ENCODE measurements around the gene EPS8L3.
A peak's percentile ranks its signal among the peaks of the same experiment; 100 is the strongest.
"Not testable (repeated sequence)": the region's sequence is repeated elsewhere in the genome, so short reads cannot be mapped to it uniquely, and the experiment has no call there.

Gene EPS8L3

DNA sequence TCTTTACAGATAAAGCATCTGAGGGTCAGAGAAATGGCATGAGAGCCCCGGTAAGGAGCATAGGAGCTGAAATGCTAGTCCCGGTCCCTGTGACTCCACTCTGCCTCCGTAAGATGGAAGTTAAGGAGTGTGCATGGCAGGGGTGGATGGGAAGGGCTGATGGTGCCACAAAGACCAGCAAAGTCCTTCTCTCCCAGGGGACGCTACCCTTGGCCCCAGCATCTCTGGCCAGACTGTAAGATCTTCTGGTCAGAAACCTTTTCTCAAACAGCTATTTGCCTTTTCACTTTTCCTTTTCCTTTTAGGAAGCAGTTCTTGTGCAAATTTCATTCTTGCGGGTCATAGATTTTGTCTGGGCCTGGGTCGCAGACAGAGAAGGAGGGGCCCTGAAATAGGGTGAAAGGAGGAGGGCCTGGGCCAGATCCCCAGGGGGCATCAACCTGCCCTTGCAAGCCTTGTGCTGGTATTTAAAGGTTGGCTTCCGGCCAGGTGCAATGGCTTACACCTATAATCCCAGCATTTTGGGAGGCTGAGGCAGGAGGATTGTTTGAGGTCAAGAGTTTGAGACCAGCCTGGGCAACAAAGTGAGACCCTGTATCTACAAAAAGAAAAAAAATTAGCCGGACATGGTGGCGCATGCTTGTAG lies 14.4 kb upstream of the EPS8L3 start:
- no peak for DNase-seq

DNA sequence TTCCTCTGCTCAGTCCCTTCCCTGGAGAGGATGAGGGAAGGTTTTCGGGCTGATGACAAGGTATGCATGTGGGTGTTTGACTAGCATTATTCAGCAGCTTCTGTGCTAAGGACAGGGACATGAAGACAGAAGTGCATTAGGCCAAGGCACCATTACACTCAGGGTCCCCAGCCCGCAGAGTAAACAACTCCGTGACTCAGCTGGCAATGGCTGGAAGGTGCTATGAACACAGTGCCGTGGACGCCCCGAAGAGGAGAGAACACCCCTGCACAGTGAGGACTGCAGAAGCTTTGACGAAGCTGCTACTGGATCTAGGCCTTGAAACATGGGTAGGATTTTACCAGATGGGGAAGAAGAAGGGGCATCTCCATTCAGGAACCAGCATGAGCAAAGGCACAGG lies 13.7 kb upstream of the EPS8L3 start:
- DNase-seq = no peak

DNA sequence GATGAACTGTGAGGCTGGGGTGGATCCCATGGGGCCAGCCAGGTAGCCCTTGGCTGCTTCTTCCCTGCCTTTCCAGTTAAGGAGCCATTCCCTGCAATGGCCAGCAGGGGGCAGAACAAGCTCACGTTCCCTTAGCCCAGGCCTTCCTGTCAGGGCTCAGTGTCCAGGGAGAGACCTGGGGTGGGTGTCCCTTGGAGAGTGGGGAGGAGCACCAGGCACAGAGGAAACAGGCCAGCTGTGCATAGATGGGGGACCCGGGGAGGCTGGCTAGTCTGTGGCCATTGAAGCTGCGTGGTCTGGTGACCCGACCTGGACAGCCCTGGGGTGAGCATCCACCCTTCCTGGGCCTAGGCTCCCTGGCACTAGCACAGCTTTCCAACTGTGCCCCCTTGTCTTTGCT lies 13.2 kb upstream of the EPS8L3 start:
- peak; percentile 83 for DNase-seq

DNA sequence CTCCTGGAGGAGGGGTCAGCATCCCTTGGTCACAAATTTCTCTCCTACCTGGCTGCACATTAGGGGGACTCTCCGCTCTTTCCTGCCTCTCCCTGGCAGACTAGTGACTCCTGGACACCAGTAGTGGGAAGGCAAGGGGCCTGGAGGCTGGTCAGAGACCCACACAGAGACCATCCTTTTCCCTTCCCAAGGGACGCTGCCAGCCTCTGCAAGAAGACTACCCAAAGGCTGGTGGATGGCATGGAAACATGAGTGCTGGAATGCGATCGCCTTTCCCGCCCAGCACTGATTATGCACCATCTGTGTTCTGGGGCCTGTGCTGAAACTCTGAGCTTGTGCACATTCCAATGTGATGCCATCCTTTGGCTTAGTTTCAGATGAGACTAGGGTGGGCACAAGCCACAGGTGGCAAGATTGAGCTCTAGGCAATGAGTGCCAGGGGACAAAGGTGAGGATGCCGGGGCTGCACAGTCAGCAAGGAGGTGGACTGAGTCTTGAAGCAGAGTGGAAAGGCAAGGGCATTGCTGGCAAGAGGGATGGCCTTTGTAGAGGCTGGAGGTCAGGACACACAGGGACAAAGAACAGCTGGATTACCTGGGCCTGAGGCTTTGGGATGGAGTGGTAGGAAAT lies 12.6 kb upstream of the EPS8L3 start:
- no peak for DNase-seq

DNA sequence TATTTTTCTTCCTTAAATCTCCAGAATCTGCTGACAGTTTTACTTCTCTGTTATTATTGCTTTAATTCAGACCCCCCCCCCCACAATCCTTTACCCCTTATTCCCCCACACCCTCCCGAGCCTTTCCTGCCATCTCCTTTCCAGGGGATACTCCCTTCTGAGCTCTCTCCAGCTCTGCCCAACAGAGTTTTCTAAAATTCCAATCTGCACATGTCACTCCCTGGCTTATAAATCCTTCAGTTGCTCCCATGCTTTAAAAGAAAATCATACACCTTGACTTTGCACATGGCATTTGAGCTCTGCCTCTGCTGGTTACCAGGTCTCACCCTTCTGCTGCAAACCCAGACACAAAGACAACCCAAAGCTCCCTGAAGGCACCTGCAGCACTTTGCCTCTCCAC lies 11.7 kb upstream of the EPS8L3 start:
- no peak for DNase-seq

DNA sequence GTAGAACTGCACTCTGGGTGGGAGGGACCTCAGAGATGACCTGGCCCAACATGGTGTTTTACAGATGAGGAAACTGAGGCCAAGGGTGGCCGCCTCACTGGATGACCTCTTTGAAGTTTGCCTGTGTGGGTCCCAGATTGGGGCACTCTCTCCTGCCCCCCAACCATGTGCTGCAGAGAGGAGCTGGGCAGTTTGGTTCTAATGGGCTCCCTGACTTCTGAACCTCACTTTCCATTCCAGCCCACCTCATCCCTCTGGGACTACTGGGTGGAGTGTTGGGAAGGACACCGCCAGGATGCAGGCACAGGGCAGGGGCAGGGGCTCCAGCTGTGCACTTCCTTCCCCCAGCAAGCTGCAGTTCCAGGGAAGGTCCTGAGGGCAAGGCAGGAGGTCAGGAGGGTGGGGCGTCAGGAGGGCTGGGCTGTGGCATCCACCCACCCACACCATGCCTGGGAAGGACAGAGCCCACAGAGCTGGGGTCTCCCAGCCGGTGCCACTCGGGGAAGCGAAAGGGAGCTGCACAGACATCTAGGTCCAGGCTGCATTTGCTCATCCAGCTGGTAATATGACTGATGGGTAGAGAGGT lies 10.3 kb upstream of the EPS8L3 start:
- DNase-seq = no peak

DNA sequence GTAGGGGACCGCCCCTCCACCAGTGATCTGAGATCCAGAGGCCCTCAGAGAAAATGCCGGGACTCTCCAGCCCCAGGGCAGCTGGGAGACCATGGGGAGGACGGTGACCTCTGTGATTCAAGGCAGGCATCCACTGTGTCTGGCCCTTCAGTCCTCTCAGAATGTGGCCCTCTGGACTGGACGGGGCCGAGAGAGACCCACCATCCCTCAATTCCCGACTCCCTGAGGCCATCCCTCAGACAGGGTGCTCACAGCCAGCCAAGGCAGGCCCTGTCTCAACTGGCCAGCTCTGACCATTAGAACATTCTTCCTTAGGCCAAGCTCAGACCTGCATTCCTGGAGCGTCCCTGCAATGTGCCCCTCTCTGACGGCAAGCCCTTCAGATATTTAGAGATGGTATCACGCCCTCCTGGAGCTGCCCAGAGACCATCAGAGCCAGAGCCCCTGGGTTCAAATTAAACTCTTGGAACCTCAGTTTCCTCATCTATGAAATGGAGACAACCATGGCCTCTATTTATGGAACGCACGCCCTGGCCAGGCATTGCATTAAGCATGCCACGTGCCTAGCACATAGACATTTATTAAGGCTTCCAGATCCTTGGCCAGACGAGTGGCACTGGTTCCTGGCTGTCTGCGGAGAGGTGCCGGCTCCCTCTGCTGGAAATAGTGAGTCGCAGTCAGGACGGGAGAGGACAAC lies 9.6 kb upstream of the EPS8L3 start:
- DNase-seq = peak; percentile 86

DNA sequence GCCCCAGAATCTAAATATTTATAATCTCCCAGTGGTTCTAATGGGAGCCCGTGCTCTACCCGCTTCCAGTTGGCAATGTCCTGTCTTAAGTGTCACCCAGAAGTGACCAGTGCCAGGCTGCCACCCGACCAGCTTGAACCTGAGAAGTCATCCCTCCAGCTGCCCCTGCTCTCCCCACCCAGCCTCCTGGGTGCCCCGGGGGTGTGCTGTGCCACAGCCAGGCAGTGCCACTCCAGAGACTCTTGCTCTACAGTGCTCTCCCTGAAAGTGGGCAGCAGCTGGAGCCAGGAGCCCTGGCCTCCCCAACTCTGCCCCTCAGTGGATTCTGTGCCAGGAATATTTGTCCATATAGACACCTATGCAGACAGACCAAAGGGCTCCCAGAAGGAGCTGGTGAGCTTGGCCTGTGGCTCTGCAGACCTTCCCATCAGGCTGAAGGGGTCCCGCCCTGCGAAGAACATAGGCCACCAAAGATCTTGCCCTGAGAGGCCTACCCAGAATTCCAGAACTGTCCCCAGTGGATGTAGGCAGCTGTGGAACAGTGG lies 9.0 kb upstream of the EPS8L3 start:
- no peak for DNase-seq

DNA sequence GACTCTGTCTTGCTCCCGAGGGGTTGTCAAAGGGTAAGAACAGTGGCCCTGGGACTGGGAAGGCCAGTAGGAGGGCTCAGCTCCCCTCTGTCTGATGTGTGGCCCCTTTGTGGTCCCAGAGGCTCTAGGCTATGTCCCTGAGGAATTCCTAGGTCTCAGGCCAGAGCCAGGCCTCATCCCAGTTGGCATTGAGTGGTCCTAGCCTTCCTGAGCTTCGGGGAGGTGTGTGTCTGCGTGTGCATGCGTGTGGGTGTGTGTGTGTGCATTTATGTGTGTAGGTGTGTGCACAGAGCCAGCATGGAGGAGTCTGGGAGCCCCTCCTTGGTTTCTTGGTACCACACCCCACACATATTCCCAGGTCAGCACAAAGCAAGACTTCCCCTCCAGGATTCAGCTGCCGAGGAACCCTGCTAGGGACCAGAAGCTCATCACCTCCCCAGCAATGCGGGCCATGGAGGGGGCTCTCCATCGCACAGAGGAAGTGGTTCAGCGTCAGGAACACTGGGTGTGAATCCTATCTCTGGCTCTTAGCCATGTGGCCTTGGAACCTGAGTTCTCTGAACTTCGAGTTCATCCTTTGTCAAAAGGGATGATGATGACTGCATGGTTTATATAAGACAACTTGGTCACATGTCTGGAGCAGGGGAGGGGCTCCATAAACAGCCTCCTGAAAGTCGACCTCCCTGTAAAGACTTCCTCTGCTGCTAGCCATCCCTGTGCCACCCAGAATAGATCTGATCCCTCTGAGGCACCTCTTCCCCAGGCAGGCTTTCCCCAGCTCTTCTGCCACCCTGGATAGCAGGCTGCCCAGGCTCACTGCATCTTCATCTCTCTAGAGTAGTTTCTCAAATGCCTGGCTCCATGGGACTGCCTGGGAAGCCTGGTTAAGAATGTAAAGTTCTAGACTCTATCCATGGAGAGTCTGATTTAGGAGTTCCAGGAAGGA lies 8.3 kb upstream of the EPS8L3 start:
- DNase-seq = no peak

DNA sequence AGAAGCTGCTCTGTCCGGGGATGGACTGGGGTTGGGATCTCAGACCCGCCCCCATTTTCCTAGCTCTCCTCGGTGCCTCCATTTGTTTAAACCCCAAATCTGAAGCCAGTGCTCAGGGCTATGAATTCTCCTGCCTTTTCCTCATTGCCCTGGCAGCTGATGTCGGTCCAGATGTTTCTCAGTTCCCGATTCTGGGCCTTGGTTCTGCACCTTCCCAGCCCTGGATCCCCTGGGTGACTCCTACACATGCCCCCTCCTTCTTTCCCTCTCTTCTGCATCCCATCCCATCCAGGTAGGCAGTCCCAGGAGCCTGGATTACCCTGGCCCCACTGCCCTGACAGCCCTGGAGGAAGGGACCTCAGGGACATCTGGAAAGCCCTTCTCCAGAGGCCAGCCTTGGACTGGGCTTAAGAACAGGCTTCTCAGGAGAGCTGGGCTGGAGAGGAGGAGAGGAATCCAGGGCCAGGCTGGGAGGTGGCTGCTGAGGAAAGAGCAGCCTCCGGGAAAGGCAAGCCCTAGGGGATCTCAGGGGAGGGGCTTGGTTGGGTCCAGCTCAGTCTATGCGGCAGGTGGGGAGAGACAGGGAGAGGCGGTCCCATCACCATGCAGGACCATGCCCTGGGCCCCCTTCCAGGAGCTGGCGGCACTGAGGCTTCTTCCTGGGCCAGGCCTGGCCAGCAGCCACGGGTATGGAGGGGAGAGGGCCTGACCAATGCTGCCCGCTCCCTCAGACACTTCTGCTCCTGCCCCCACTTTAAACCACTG lies 6.8 kb upstream of the EPS8L3 start:
- peak; percentile 72 for DNase-seq

DNA sequence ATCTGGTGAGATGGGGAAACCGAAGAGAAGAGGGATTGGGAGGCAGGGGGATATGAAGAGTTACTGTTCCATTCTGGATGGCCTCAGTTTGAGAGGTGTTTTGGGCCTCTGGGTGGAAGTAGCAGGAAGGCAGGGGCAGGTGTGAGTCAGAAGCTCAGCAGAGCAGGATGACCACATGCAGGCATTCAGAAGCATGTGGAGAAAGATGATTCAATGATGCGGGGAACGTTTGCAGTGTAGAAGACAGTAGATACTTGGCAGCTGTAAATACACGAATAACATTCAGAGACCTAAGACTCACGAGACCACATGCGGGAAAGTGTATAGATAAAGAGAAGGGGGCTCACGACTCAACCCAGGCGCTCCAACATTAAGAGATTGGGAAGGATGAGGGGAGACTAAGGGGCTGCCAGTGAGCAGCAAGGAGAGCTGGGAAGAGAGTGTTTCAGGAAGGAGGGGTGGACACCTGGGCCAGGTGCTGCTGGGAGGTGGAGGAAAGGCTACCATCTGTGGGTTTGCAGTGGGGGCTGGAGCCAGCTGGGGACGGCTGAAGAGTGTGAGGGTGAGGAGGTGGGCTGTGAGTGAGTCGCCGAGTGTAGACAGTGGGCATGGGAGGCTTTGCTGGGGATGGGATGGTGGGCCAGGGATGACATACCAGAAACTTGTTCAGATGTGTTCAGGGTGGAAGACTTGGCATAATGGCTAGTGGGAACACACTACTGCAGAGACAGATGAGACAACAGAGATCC lies 5.8 kb upstream of the EPS8L3 start:
- DNase-seq = no peak

DNA sequence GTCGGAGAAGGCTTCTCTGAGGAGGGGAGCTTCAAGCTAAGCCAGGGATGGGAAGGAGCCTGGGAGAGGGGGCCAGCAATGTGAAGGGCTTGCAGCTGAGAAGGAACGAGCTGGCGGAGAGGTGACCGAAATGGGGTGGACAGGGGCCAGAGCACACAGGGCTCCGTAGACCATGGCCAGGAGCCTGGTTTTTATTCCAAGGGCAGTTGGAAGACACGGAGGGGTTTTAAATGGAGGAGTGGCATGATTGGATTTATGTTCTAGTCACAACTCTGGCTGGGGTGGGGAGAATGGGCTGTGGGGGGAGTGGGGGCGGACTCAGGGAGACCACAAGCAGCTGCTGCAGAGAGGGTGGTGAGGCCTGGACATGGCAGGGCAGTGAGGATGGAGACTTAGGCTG lies 5.1 kb upstream of the EPS8L3 start:
- no peak for DNase-seq

DNA sequence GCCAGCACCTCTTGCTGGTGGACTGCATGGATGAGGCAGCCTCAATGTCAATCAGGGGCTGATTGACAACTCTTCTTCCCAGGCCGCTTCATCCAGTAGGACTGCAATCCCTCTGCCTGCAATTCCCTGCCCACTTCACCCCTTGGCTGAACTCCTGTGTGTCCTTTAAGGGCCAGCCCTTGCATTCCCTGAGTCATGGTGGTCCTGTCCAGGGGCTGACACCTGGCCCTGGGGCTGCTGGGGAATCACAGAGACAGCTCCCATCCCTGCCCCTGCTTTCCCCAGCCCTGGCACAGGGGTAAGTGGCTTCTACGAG lies 4.6 kb upstream of the EPS8L3 start:
- DNase-seq = no peak

DNA sequence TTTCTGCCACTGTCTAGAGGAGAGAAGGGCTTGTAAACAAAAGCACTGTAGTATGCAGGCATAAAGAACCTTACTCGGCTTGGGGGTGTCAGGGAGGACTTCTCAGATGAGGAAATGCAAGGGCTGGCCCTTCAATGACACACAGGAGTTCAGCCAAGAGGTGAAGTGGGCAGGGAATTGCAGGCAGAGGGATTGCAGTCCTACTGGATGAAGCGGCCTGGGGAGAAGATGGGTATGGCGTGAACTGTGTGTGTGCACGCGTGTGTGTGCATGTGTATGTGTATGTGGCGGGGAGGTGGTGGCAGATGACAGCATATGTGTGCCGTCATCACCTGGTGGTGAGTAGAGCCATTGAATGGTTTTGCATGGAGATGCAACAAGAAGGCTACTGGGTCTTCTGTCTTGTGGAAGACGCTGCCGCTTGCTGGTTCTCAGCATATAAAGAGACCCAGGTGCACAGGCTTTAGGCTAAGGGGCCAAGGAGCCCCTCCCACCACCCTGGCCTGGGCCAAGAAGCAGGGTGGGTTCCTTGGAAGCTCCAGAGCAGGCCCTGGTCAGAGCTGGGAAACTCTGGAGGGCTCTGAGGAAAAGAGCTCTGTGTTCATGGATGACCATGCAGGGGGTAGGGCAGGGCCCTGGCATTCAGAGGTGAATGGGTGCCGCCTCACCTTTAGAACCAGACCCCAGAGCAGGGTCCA lies 4.1 kb upstream of the EPS8L3 start:
- DNase-seq = no peak

DNA sequence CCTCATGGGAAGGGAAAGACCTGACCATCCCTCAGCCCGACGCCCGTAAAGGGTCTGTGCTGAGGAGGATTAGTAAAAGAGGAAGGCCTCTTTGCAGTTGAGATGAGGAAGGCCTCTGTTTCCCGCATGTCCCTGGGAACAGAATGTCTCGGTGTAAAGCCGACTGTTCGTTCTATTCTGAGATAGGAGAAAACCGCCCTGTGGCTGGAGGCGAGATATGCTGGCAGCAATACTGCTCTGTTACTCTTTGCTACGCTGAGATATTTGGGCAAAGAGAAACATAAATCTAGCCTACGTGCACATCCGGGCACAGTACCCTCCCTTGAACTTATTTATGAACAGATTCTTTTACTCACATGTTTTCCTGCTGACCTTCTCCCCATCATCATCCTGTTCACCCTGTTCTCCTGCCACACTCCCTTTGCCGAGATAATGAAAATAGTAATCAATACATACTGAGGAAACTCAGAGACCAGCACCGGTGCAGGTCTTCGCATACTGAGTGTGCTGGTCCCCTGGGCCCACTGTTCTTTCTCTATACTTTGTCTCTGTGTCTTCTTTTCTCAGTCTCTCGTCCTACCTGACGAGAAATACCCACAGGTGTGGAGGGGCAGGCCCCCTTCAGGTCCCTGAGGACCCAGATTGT lies 3.4 kb upstream of the EPS8L3 start:
- not testable (repeated sequence) for DNase-seq

DNA sequence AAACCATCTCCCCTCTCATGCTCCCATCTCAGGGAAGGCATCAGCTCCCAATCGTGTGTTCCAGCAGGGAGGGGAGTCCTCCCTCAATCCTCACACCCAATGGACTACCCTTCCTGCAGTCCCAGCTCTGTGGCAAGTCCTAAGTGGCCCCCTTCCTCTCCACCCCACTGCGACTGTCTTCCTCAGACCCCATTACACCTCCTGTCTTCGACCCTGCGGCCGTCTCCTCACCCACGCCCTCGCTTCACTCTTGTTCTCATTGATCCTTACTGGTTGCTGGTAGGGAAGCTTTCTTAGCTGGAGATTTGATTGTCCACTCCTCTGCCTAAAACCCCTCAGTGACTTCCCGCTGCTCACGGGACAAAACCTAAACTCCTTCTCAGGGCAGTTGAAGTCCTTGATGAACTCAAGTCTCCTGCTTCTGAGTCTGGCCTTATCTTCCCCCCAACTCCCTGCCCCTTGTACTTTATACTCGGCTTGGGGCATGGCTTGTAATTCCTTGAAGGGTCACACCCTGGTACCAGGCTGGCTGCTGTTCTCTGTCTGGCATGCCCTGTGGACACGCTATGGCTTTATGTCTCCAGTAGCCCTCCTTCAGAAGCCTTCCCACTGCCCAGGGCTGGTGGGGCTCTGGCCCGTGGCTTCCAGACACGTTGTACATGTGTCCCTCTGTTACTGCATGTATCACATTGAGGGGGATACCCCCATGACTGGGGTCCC lies 2.3 kb upstream of the EPS8L3 start:
- no peak for DNase-seq

DNA sequence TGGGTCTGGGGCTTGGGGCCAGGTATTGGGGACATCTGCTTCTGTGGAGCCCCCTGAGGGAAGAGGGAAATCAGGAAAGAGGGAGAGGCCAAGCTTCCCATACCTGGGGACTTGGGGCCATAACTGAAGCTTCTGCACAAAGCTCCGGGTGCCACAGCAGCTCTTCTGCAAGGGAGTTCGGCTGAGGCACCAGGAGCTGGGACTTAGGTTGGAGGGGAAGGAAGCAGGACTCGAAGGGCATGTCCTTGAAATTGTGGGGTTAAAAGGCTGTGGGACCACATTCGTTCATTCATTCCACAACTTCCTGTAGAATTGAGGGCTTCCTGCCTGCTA lies 1.7 kb upstream of the EPS8L3 start:
- DNase-seq = no peak

DNA sequence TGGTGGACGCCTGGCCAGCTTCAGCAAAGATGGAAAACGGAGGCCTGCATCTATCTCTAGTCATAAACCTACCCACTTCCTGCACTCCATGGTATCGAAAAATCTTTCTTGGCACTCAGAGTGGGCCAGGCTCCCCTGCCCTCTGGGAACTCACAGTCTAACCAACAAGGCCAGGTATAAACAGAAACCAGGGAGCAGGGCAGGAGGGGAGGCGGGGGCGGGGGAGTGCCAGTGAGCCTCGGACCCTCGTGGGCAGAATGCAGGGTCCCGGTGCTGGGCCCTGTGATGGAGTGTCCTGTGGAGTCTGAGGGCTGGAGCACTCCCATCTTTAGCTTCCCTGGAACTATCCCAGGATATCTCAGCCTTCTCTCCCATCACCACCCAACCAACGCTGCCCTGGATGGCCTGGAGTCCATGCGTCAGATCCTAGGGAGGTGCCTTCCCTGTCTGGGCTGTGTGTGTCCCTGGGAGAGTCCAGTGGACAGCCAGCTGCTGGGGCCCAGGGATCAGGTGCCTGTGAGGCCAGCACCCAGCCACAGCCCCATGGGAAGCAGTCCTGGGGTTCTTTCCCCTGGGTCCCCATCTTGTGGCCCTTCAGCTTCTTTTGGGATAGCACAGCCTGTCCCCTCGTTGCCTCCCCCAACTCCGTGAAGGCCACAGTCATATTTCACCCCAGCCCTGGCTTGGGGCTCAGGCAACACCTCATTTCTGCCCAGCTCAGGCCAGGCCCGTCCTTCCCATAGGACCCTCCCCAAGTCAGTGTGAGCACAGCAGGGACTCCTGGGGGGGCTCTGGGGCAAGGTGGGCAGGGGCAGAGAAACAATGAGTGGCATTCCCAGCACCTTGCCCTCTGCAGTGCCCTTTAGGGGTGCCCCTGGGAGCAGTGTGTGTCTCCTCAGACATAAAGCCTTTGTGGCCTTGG lies 1.1 kb upstream of the EPS8L3 start:
- no peak for DNase-seq
